COLO829 (cell line): ENCODE data around the gene NATD1.
"Not testable (repeated sequence)": the region's sequence is repeated elsewhere in the genome, so short reads cannot be mapped to it uniquely, and the experiment has no call there.

ENCODE experiments used
- DNase-seq: peaks from one replicate; pipeline ENCODE4 v3.0.0; 2012; ENCODE audit warnings: low spot score

NATD1 gene

DNA sequence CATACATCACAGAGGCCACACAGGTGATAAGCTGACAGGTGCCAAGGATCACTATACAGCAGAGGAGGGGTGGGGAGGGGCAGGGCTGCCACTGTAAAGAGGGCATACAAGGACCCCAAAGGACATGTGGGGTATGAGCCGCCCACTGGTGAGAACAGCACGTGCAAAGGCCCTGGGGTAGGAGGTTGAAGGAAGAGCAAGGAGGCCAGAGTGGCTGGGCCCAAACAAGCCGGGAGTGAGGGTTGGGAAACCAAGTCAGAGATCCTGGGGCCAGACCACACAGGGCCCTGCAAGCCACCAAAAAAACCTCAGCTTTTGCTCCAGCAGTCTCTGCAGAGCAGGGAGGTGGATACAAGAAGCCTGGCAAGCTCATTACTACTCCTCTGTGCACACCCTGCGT lies 6.5 kb downstream of the NATD1 start:
- DNase-seq: no peak

DNA sequence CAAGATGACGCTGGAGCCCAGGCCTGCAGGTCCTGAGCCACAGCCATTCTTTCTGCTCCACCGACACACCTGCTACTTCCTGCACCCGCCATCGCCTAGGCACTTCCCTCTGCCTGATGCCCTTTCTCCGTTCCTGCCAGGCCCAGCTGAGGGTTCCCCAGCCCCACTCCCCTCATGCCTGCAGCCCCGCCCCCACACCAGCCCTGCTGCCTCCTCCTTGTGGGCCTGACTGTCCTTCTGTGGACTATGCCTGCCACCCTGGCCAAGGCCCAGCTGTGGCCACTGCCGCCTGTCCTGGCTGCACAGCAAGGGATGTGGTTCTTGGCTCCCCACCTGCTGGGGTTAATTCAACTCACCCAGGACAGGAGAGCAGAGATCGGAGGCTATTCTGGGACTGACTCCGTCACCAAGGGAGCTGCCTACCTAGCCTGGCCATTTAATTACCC lies 7.5 kb downstream of the NATD1 start:
- DNase-seq: no peak

DNA sequence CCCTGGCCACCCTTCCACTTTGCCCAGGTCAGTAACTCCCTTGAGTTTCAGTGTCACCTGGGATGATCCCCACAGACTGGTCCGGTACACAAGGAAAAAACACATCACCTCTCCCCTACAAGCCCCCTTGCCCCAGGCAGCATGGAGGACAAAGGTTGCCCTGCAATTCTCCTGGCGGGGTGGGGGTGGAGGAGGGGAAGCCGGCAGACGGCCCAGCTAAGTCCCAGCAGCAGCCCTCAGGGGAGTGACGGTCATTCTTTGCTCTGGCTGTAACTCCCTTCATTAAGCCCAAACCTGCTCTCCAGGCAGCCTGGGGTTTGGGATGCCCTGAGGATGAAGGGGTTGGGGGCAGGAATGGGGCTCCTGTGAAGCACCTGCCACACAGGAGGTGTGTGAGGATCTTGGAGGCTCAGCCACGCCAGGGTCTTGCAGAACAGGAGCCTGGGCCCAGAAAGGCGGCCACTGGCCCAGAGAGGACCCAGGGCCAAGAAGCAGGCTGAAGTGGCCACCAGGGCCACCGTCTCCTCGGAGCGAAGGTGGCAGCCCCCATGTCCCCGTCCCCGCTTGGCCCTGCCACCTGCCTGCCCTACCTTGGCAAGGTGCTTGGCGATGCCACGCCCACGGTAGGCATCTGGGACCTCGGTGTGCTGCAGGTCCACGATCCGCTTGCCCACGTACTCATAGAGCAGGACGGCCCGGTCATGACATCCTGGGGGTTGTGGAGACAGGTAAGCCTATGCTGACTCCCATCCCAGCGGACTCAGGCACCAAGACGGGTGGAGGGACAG lies 9.5 kb downstream of the NATD1 start:
- no peak for DNase-seq

DNA sequence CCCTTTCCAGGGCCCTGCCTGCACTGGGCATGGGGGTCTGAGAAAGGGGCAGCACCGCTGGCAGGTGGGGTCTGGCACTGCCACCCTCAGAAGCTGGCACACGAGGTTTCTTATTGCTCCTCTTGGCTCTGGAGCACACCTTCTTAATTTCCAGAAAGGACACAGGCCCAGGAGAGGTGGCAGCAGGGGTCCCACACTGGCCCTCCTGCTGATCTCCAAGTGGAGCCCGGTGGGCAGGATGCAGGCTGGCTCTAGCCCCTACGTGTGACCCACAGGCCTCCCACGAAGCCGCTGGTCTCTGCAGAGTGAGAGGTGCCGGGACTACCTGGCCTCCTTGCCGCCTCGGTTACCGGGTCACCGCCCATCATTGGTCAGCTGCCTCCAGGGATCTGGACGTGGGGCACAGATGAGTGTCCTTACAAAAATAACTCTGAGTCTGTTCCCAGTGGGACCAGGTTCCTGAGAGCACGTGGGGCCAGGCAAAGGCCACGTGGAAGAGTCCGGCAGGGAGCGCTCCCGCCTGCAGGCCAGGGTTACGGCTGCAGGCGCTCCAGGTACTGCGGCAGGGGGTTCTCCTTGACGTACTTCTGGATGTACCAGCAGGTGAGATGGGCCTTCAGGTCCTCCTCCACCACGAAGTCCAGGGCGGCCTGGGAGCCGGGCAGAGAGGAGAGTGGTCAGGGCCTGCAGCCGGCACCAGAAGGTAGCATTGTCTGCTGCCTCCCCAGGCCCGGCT lies 10.3 kb downstream of the NATD1 start:
- no peak for DNase-seq

DNA sequence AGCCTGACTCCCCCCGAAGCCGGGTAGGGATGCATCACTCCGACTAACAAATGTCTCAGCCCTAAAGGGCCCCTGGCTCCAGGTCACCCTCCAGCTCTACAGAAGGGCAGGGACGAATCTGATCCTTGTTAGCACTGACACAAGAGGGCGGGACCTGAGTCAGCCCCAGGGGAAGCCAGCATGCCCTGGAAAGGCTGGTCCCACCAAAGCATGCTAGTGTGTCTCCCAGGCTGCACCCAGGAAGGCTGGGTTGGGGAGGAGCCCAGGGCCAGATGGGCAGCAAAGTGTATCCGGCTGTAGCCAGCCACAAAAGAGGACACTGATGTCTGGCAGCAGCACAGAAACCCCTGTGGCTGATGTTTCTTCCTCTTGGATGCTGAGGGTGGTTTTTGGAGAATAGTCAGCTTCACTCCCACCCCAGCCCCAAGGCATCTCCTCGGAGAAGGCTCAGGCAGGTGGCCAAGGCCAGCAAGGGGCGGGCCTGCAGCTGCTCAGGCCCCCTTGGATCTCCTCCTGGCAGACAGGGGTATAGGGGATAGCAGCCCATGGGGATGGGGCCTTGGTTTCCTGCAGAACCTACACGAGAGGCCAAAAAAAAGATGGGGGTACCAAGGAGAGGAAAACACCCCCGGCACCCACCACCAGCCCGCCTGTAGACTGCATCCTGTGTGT lies 11.0 kb downstream of the NATD1 start:
- DNase-seq: no peak

DNA sequence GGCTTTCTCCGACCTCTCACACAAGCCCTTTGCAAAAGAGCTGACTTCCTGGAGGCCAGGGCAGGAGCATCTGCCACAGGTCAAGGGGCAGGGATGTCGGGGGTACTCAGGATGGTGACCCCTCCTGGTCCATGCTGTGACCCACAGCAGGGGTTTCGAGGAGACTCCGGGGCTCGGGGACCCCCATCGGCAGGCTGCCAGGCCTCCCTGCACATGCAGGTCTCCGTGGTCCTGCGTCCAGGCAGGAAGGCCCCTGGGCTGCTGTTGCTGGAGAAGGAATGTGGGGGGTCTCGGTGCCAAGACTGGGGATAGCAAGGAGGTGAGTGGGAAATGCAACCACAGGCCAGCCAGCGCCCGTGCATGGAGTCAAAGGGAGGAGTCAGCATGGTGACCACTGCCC lies 11.6 kb downstream of the NATD1 start:
- DNase-seq: no peak

DNA sequence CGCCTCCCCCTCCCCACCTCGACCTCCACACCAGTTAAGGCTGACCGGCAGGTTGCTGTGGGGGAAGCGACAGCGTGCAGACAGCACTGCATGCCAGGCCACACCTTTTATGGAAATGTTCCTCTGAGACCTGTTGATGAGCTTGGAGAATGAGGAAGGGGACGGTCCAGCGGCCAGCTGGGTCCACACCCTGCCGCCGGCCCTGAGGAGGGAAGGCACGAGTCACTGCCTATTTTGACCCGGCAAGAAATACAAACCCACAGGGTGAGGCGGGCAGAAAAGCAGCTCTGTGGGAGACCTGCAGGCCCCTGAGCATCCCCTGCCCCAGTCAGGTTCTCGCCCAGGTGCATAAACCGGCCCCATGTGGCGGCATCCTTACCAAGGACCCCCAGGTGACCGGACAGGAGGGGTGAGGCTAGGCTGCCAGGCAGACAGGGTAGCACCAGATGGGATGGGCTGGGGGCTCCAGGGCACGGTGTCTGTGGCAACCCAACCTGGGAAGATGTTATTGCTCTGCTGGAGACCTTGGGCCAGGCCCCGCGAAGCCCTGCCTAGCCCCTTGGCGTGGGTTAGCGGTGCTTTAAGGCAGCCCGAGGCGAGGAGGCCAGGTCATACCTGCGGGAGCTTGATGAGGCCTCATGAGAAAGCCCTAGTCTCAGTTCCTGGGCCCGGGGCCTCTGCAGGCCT lies 12.7 kb downstream of the NATD1 start:
- no peak for DNase-seq

DNA sequence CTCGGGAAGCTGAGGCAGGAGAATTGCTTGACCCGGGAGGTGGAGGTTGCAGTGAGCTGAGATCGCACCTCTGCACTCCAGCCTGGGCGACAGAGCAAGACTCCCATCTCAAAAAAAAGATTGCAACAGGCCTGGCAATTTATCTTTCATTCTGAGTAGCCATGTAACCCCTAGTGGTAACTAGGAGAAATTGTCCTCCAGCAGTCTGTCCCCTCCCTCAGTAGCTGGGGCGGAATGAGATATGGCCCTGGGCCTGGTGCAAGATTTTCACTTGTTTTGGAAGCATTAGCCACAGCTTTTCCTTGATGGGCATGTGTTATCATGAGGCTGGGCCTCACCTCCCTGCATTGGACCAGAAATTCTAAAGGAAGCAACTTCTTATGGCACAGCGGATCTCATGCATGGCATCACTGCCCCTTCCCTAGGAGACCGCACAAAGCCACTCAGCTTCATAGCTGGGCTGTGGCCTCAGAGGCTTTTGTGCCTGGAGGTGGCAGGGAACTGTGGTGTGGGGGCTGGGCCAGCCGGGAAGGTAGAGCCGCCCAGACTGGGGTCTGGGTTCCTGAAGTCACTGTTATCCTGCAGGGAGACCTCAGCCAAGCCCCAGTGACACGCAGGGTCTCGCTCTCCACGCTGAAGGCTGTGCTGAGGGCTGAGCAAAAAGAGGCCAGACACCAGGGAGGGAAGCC lies 13.4 kb downstream of the NATD1 start:
- peak; percentile 41 for DNase-seq

DNA sequence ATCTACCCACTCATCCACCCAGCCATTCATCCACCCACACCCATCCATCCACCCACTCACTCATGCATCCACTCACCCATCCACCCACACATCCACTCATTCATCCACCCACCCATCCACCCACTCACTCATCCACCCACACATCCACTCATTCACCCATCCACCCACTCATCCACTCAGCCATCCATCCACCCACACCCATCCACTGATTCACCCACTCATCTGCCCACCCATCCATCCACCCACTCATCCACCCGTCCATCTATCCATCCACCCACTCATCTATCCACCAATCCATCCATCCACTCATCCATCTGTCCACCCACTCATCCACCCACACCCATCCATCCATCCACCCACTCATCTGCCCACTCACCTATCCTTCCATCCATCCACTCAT lies 17.3 kb downstream of the NATD1 start:
- DNase-seq: no peak

DNA sequence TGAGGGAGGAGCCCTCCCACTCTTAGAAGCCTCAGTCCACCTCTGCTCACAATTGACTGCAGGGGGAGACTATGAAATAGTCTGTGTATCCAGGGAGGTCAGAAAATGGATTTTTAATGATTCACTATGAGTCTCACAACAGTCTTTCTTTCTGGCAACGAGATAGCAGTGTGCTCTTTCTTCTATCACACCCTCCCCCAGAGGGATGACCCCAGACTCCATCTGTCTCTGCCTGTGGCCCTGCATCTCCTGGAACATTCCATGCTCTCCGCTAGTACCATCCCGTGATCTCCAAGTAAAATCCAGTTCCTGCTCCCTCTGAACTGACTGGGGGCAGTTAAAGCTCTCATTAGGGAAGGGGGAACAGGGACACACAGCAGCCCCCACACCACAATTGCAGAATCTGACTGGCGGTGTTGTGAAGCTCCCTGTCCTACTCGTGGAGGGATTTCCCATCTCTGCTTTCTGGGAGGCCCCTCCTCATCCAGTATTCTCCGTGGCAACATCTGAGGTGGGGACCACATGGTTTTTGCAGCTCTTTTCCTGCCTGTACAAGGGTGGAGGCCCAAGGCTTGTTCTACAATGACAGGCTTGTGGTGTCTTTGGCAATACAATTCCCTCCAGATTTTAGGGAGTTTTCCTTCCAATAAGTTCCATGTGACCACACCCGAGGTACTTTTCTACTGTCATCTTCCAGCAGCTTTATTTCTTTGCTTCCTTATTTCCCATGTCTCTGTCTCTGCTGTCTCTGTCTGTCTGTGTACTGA lies 19.4 kb downstream of the NATD1 start:
- DNase-seq: no peak

DNA sequence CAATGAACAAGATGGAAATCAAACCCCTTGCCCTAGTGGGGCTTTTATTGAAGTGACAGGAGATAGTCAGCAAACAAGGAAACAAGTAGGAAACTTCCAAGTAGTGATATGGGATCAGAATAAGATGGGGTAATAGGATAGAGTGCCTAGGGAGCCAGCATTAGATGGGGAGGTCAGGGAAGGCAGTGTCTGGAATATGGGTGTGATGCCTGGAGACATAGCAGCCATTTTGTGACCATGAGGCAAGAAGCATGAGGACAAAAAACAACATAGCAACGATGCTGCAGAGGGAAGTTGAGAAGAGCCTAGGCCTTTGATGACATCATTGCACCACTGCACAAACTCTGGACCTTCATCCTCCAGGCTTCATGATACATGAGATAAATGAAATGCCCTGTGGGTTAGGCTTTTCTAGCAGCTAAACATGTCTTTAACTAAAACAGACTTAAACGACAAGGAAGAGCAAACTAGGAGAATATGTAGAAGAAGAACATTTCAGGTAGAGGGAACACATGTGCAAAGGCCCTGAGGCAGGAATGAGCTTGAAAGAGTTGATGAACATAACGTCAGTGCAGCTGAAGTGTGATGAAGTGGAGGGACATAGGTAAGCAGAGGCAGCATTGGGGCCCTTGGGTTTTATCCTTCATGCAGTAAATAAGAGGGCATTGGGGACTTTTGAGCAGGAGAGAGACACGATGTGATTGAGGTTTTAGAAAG lies 21.0 kb downstream of the NATD1 start:
- DNase-seq: no peak

DNA sequence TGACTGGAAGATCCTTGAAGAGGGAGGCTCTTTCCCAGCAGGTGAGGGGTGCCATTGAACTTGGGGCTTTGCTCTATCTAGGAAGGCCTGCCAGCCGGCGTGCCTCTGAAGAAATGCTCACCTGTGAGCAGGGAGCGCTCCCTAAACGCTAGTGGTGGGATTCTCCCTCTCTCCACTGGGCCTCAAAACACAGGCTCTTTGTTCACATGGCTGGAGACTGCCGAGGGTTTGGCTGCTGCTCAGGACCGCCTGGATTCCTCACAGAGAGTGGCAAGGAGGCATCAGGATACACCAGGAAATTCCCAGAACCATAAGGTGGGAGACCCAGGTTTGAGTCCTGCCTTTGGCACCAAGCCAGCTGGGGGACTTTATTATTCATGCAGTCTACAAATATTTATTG lies 21.7 kb downstream of the NATD1 start:
- DNase-seq: no peak

DNA sequence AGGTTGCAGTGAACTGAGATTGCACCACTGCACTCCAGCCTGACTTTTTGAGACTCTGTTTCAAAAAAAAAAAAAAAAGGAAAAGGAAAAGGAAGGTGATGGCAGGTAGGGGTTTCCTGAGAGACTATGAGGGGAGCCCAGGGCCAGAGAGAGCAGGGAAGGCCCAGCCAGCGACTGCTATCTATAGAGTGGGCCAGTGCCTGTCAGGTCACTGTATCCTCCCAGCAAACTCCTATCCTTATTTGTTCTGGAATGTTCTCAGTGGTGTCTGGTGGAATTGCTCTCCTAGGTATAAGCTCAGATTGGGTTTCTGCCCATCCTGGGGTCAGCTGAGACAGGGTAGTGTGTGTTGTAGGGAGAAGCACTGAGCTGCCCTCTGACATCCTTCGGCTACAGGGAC lies 24.4 kb downstream of the NATD1 start:
- no peak for DNase-seq

DNA sequence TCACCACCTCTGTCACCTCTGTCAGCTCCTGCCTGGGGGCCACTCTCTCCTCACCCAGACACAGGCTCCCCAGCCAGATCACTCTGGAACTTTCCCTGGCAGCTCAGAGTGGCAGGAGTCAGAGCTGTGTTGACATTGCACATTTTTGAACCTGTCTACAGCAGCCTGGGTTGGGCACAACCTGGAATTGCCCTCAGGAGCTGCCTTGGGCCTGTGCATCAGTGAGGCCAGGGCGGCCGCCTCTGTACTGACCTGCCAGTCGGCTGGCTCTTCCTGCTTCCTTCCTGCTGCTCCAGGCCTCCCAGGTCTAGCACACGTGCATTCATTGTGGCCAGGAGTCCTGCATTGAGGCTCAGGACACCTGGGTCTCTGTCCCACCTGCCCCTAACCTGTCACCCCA lies 25.1 kb downstream of the NATD1 start:
- no peak for DNase-seq

DNA sequence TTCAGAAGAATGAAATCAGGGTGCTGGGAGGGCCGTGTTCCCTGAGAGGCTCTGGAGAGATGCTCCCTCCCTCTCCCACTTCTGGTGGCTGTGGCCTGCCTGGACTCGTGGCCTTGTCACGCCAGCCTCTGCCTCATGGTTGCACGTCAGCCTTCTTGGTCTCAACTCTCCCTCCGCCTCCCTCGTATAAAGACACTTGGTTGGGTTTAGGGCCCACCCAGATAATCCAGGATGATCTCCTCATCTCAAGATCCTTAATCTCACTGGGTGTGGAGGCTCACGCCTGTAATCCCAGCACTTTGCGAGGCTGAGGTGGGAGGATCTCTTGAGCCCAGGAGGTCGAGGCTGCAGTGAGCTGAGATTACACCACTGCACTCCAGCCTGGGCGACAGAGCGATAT lies 25.9 kb downstream of the NATD1 start:
- DNase-seq: not testable (repeated sequence)

DNA sequence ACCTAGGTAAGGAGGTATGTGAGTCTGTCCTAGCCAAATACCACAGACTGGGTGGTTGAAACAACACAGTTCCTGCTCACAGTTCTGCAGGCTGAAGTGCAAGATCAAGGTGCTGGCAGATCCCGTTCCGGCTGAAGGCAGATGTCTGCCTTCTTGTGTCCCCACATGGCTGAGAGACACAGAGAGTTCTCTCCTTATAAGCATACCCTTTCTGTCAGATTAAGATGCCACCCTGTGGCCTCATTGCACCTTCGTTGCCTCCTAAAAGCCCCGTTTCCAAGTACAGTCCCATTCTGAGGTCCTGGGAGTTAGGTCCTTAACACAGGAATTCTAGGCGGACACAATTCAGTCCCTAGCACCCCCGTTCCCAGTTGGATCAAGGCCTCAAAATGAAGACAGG lies 30.1 kb downstream of the NATD1 start:
- no peak for DNase-seq

DNA sequence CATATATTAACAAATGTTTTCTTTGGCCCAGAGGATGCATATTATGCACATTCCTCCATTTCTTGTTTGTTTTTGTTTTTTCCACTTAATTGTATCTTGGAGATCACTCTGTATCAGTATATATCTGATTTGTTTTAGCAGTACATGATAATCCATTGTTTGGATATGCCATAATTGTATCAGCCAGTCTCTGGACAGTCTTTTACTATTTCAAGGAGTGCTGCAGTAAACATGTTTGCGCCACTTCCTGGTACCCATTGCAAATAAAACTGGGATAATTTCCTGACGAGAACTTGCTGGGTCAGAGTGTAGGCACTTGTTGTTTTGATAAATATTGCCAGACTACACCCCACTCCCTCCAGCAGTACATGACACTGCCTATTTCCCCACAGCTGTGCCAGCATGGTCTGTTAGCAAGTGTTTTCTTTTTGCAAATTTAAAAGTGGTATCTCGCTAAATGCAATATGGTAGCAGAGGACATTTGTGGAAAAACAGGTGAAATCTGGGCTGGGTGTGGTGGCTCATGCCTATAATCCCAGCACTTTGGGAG lies 34.3 kb downstream of the NATD1 start:
- no peak for DNase-seq

DNA sequence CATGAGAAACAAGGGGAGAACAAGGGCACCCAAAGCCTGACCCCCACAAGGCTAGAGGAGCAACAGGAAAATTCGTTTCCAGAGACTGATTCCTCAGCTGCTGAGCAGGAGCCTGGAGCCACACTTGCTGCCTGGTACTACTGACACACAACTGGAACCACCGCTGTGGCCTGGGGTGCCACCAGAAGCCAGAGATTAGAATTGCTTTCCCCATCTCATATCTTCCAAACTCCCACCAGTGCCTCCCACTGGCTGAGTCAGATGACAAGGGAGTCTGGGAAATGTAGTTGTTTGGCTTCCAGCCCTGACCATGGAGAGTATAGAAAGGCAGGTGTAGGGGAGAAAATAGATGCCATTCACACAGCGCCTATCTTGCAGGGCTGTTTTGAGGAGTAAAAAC lies 35.1 kb downstream of the NATD1 start:
- no peak for DNase-seq

DNA sequence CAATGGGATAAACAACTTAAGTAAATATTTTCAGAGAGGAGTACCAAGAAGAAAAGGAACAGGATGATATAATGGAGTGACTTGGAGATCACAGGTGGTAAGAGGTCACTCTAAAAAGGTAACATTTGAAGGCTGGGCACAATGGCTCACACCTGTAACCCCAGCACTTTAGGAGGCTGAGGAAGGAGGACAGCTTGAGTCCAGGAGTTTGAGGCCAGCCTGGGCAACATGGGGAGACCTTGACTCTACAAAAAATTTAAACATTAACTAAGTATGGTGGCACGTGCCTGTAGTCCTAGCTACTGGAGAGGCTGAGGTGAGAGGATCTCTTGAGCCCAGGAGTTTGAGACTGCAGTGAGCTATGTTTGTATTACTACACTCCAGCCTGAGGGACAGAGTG lies 35.9 kb downstream of the NATD1 start:
- no peak for DNase-seq

DNA sequence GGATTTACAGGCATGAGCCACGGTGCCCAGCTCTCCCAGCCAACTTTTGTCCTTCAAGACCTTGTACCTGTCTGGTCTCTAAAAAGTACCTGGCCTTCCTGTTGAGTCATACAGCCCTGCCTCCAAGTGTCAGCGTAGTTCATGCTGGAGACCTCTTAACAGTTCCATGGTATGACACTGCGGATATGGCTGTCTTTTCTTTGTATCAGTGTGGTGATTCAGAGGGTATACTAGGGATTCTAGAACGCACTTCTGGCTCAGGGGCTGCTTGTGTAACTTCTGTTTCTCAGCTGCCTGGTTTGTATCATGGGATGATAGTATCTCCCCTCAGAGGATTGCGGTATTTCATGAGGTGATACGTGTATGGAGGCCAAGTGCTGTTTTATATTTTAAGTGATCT lies 37.3 kb downstream of the NATD1 start:
- no peak for DNase-seq
